GM12872 (cell line): Measurements from ENCODE around the gene CYP4F12.

ENCODE experiments used
- TF ChIP-seq, protein P1 (sequence below): IDR thresholded peaks from 3 replicates; pipeline ENCODE4 v1.5.1; 2011; ENCODE audit warnings: low read depth, mild to moderate bottlenecking, low read length, moderate library complexity; ENCODE audit not compliant: insufficient read depth

CYP4F12 gene, protein sequence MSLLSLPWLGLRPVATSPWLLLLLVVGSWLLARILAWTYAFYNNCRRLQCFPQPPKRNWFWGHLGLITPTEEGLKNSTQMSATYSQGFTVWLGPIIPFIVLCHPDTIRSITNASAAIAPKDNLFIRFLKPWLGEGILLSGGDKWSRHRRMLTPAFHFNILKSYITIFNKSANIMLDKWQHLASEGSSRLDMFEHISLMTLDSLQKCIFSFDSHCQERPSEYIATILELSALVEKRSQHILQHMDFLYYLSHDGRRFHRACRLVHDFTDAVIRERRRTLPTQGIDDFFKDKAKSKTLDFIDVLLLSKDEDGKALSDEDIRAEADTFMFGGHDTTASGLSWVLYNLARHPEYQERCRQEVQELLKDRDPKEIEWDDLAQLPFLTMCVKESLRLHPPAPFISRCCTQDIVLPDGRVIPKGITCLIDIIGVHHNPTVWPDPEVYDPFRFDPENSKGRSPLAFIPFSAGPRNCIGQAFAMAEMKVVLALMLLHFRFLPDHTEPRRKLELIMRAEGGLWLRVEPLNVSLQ

DNA sequence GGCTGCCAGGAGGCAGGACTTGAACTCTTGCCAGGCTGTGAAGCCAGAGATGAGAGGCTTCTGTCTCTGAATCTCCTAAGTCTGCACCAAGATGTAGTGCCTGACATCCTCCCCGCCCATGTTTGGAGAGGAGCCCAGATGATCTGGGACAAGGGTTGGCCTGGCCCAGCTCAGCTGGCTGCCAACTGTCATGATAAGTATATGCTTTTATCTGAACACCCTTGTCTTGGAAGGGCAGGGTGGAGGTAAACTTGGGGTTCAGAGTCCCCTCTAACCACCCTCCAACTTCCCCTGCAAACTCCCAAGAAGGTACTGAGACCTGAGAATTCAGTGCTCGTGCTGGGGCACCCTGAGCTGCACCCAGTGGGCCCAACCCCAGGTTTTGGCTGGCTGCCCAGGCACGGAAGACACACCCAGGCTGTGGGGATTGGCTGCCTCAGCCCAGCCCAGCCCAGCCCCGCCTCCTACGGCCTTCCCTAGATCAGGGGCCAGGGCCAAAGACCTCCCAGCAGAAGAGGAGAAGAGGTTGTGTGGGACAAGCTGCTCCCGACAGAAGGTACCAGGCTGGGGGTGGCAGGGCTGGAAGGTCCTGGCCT, at the start of gene CYP4F12:
CYP4F12 (plus strand) TSS at position 508 of the 596 bp plus-strand sequence. CDS start 443 bp downstream, outside the sequence.
- TF ChIP-seq, protein P1, sequence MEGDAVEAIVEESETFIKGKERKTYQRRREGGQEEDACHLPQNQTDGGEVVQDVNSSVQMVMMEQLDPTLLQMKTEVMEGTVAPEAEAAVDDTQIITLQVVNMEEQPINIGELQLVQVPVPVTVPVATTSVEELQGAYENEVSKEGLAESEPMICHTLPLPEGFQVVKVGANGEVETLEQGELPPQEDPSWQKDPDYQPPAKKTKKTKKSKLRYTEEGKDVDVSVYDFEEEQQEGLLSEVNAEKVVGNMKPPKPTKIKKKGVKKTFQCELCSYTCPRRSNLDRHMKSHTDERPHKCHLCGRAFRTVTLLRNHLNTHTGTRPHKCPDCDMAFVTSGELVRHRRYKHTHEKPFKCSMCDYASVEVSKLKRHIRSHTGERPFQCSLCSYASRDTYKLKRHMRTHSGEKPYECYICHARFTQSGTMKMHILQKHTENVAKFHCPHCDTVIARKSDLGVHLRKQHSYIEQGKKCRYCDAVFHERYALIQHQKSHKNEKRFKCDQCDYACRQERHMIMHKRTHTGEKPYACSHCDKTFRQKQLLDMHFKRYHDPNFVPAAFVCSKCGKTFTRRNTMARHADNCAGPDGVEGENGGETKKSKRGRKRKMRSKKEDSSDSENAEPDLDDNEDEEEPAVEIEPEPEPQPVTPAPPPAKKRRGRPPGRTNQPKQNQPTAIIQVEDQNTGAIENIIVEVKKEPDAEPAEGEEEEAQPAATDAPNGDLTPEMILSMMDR, result no peak

DNA sequence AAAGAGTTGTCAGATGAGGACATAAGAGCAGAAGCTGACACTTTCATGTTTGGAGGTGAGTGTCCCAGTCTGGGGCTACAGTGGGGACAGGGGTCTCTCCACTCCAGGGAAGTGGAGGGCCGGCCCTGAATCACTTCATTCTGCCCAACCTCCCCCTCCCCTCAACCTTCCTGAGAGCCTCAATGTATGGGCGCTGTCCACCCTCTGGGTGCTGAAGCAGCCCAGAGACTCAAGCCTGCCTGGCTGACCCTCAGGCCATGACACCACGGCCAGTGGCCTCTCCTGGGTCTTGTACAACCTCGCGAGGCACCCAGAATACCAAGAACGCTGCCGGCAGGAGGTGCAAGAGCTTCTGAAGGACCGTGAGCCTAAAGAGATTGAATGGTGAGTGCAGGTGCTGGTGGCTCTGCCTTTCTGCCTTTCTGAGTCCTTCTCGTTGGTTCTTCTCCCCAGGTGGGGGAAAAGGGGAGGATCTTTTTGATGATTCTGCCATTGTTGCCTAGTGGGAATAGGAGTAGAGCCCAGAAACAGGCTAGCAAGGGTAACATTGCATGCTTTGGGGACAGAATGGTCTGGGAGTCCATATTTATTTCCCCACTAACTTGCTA, 49.1 kb upstream of the CYP4F12 start:
- TF ChIP-seq, protein P1, result no peak

DNA sequence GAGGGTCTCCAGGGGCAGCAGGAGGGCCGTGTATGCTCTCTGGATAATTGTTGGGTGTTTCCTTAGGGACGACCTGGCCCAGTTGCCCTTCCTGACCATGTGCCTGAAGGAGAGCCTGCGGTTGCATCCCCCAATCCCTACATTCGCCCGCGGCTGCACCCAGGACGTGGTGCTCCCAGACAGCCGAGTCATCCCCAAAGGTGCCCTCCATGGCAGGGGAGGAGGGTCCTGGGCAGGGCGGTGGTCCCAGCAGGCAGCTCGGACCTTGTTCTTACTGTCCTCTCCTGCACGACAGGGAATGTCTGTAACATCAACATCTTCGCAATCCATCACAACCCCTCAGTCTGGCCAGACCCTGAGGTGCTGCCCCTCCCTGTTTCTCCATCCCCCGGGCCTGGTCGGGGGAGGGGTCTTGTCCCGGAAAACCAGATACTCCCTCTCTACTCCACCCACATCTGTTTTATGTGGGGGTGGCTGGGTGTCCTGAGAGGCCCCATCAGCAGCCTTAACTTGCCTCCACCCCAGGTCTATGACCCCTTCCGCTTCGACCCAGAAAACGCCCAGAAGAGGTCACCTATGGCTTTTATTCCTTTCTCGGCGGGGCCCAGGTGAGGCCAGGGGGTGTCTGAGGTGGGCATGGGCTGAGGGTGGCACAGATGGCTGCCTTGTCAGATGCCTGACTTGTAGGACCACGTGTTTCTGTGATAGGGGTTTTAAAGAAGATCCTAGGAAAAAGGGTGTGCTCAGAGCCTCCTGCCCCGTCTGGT, 44.5 kb upstream of the CYP4F12 start:
- TF ChIP-seq, protein P1, result no peak

DNA sequence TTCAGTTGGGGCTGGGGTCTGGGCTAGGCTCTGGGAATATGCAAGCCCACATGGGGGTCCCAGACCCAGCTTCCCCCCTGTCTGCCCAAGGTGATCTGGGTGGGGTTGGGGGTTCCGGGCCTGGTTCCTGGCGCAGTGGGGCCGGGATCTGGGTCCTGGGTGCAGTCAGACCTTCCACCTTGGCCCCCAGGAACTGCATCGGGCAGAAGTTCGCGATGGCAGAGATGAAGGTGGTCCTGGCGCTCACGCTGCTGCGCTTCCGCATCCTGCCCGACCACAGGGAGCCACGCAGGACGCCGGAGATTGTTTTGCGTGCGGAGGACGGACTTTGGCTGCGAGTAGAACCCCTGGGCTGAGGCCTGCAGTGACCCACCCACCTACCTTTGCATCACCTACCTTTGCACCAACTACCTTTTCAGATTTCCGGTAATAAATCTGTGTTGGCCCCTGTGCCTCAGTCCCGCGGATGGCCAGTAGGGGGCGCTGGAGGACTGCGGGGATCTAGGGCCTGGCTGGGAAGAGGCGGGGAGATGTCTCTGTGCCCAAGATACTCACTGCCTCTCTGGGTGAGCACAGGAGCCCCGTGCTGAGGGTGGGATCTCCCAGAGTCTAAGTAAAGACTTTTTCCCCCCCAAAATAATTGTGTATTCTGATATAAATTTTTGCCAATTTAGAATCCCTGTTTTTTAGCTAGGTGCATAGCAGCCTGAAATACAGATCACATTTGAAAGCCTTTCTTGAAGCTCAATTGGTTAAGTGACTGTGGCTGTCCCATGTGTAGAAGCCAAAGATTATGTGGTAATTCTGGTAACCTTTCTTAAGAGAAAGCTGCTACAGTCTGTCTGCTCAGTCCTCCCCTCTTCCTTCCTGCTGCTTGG, 43.6 kb upstream of the CYP4F12 start:
- TF ChIP-seq, protein P1, result peak; percentile 92

DNA sequence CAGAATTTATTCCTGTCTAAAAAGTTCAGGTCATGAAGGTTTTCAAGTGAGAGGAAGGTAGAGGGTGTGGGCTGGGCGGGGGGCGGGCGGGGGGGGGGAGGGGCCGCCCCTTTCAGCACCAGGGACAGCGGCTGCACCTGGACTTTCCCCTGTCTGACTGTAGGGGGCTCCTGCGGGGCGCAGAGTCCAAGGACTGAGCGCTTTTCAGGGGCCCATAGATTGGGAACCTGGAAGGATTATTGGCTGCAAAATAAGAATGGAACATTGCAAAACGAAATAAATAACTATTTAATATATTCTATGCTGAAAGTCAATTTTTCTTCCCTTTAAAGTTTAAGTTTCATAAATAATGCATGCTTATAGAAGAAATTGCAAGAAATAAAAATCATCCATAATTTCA, 41.1 kb upstream of the CYP4F12 start:
- TF ChIP-seq, protein P1, result peak; percentile 44; the same call in 2 of the 3 replicates

DNA sequence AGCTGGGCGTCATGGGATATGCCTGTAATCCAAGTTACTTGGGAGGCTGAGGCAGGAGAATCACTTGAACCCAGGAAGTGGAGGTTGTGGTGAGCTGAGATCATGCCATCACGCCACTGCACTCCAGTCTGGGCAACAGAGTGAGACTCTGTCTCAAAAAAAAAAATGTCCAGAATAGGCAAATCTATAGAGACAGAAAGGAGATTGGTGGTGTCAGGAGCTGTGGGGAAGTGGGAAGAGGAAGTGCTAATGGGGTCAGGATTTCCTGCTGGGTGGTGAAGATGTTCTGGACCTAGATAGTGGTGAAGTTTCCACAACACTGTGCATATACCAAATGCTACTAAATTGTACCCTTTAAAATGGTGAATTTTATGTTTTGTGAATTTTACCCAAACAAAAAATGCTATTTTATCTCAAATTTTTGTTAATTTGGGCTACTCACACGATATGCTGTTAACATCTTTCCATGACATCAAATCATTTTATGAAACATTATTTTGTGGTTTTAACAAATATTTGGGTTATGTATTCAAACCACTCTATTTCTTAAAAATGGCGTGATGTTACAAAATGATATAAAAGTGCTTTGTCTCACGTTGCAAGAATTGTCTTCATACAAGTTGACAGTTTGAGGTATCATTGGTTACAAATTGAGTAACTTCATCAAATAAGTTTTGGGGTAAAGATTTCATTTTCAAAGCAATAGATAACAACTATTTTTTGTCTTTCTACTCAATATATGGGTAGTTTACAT, 39.6 kb upstream of the CYP4F12 start:
- TF ChIP-seq, protein P1, result no peak
